DND-41 (cell line): ENCODE measurements around the gene LIPK.

Experiments
- ATAC-seq: fragments of 200-7000 bp; cut with Tn5 transposase; 3 replicates; pipeline ENCODE4 v1.9.1; 2021; ENCODE audit warnings: low read depth; ENCODE audit not compliant: insufficient read depth
- DNase-seq: peaks from one replicate; pipeline ENCODE4 v3.0.0-alpha.2; 2020
- H2AFZ ChIP-seq: 2 replicates; pipeline ENCODE4 v1.6.0; 2012; ENCODE audit warnings: low read depth, low read length
- H3K27ac ChIP-seq: 2 replicates; pipeline ENCODE4 v1.5.1; 2012; ENCODE audit warnings: low read length, inconsistent platforms
- H3K27me3 ChIP-seq: fragments of 200-600 bp; sonication (generic); 2 replicates; pipeline ENCODE4 v1.6.0; 2012; ENCODE audit warnings: low read length, mild to moderate bottlenecking, inconsistent platforms; ENCODE audit not compliant: insufficient read depth, poor library complexity
- H3K36me3 ChIP-seq: 2 replicates; pipeline ENCODE4 v1.5.1; 2012; ENCODE audit warnings: low read length, inconsistent platforms; ENCODE audit not compliant: insufficient read depth
- H3K4me1 ChIP-seq: 2 replicates; pipeline ENCODE4 v1.5.1; 2012; ENCODE audit warnings: mild to moderate bottlenecking, low read length; ENCODE audit not compliant: insufficient read depth
- H3K4me2 ChIP-seq: 2 replicates; pipeline ENCODE4 v1.6.0; 2012; ENCODE audit warnings: mild to moderate bottlenecking, moderate library complexity, low read length, inconsistent platforms; ENCODE audit not compliant: insufficient read depth
- H3K4me3 ChIP-seq, 2 experiments: fragments of 200-600 bp in 1 of 2; shearing (Covaris generic) in 1 of 2; 2 replicates each; pipeline ENCODE4 v1.5.1; 2012 to 2016; ENCODE audit warnings: inconsistent platforms in 2 of 2, low read length in 2 of 2, mild to moderate bottlenecking in 2 of 2, low read depth in 1 of 2, moderate library complexity in 1 of 2
- H3K79me2 ChIP-seq: 2 replicates; pipeline ENCODE4 v1.6.0; 2012; ENCODE audit warnings: low read length, inconsistent platforms; ENCODE audit not compliant: insufficient read depth
- H3K9ac ChIP-seq: 2 replicates; pipeline ENCODE4 v1.6.0; 2012; ENCODE audit warnings: low read depth, mild to moderate bottlenecking, inconsistent platforms, low read length, moderate library complexity
- H3K9me3 ChIP-seq: 2 replicates; pipeline ENCODE4 v1.5.1; 2012; ENCODE audit warnings: low read length, moderate library complexity, mild to moderate bottlenecking, inconsistent platforms; ENCODE audit not compliant: insufficient read depth, severe bottlenecking
- H4K20me1 ChIP-seq: 2 replicates; pipeline ENCODE4 v1.6.0; 2012; ENCODE audit warnings: low read length; ENCODE audit not compliant: insufficient read depth
- CTCF ChIP-seq: IDR thresholded peaks from 2 replicates; pipeline ENCODE4 v1.5.1; 2012; ENCODE audit warnings: borderline replicate concordance, low read length, moderate library complexity, mild to moderate bottlenecking; ENCODE audit not compliant: poor library complexity, severe bottlenecking; ENCODE audit errors: extremely low read depth
- EZH2 ChIP-seq: IDR thresholded peaks from 3 replicates; pipeline ENCODE4 v1.6.1; 2012; ENCODE audit warnings: borderline replicate concordance, low read depth, mild to moderate bottlenecking, moderate library complexity, low read length, inconsistent platforms; ENCODE audit not compliant: severe bottlenecking

Gene LIPK

GRCh38 chr10:88762906-88763305, 56.9 kb downstream of the LIPK start:
- Histone ChIP-seq H4K20me1 (no peaks in the 10 kb centered on the region), H3K4me2 (no peak overlapping the region), H3K27me3 (peaks cover 37% of the 10 kb centered on the region), H3K9ac (no peak overlapping the region), H3K27ac (no peak overlapping the region), H2AFZ (no peak overlapping the region), H3K9me3 (no peaks in the 10 kb centered on the region), H3K36me3 (no peaks in the 10 kb centered on the region), H3K79me2 (no peaks in the 10 kb centered on the region), H3K4me3 (no peak overlapping the region), H3K4me1 (no peaks in the 10 kb centered on the region)
- ATAC-seq (no peak), DNase-seq (no peak)
- TF ChIP-seq EZH2 (no peak), CTCF (no peak)

- TF ChIP-seq EZH2: no peak
- ATAC-seq (no peak), DNase-seq (no peak)
- H3K4me2 ChIP-seq: no peak overlapping the region
- H3K9ac ChIP-seq: no peak overlapping the region
- peaks cover 35% of the 10 kb centered on the region for H3K27me3 ChIP-seq
- no peaks in the 10 kb centered on the region for H3K79me2 ChIP-seq
- no peak overlapping the region for H3K27ac ChIP-seq
- no peaks in the 10 kb centered on the region for H4K20me1 ChIP-seq
- H3K4me1 ChIP-seq: no peaks in the 10 kb centered on the region
- no peaks in the 10 kb centered on the region for H3K36me3 ChIP-seq
- H3K9me3 ChIP-seq: no peaks in the 10 kb centered on the region
- no peak overlapping the region for H3K4me3 ChIP-seq
- H2AFZ ChIP-seq: no peak overlapping the region
These were observed 57.4 kb downstream of the LIPK start for GRCh38 chr10:88763441-88763840.

GRCh38 chr10:88764110-88764509, 58.1 kb downstream of the LIPK start:
- H3K9me3 ChIP-seq: no peaks in the 10 kb centered on the region
- H3K9ac ChIP-seq: no peak overlapping the region
- ATAC-seq (no peak), DNase-seq (no peak)
- no peaks in the 10 kb centered on the region for H3K4me1 ChIP-seq
- peaks cover 33% of the 10 kb centered on the region for H3K27me3 ChIP-seq
- no peaks in the 10 kb centered on the region for H3K79me2 ChIP-seq
- no peak overlapping the region for H2AFZ ChIP-seq
- no peaks in the 10 kb centered on the region for H3K36me3 ChIP-seq
- no peak overlapping the region for H3K4me2 ChIP-seq
- TF ChIP-seq CTCF: no peak
- no peak for TF ChIP-seq EZH2
- no peaks in the 10 kb centered on the region for H4K20me1 ChIP-seq
- no peak overlapping the region for H3K4me3 ChIP-seq
- no peak overlapping the region for H3K27ac ChIP-seq

- no peaks in the 10 kb centered on the region for H3K36me3 ChIP-seq
- no peak overlapping the region for H3K4me2 ChIP-seq
- H3K27me3 ChIP-seq: peaks cover 17% of the 10 kb centered on the region
- H3K27ac ChIP-seq: no peak overlapping the region
- DNase-seq (no peak), ATAC-seq (no peak)
- no peaks in the 10 kb centered on the region for H3K9me3 ChIP-seq
- no peak overlapping the region for H2AFZ ChIP-seq
- H3K4me3 ChIP-seq: no peak overlapping the region
- H3K79me2 ChIP-seq: no peaks in the 10 kb centered on the region
- H3K9ac ChIP-seq: no peak overlapping the region
- no peak for TF ChIP-seq CTCF
- TF ChIP-seq EZH2: no peak
- no peaks in the 10 kb centered on the region for H4K20me1 ChIP-seq
- H3K4me1 ChIP-seq: no peaks in the 10 kb centered on the region
These were observed 59.8 kb downstream of the LIPK start for GRCh38 chr10:88765816-88766215.
